A549 (cell line): Measurements from ENCODE around the gene ALS2. TPM values are rescaled to one million over a fixed set of nuclear protein-coding genes. Genes with fewer than 3 reads are reported as not detected.

Experiments
- ATAC-seq, 2 experiments: fragments of 200-7000 bp in 1 of 2; fragments of >200 bp in 1 of 2; cut with Nextera tagmentation in 1 of 2; cut with Tn5 transposase in 1 of 2; 3 replicates each; pipeline versions ENCODE4 v1.8.0 to v1.9.1; 2018 to 2020; ENCODE audit warnings: mild to moderate bottlenecking in 1 of 2, moderate library complexity in 1 of 2
- CTCF ChIA-PET: fragments of 300-600 bp; sonication (Branson Sonifier 250); formaldehyde crosslinking; extraction: SDS; loops from one replicate; lab custom pipeline; 2021; ENCODE audit warnings: antibody characterized with exemption, inconsistent platforms; lab: Yijun Ruan, JAX
- POLR2A ChIA-PET: fragments of 350-600 bp; formaldehyde crosslinking; extraction: SDS; loops from one replicate; lab custom pipeline; 2021; ENCODE audit warnings: antibody characterized with exemption, inconsistent platforms; lab: Yijun Ruan, JAX
- DNase-seq, 2 experiments: peaks; one replicate each; pipeline versions ENCODE4 v3.0.0 to v3.0.0-alpha.2; 2011 to 2016; ENCODE audit warnings: low read depth in 1 of 2, low spot score in 1 of 2
- FAIRE-seq: peaks from 2 replicates; lab custom pipeline; 2011; peaks lifted over from hg19 to GRCh38; lab: Jason Lieb, UNC
- H3K27ac ChIP-seq, 2 experiments: fragments of >200 bp; sonication (Bioruptor Twin); formaldehyde crosslinking; 3 replicates each; pipeline ENCODE4 v1.5.1; 2016 to 2017
- H3K4me1 ChIP-seq: fragments of >200 bp; sonication (Bioruptor Twin); formaldehyde crosslinking; 3 replicates; pipeline ENCODE4 v1.6.1; 2016
- H3K4me2 ChIP-seq: fragments of >200 bp; sonication (Bioruptor Twin); formaldehyde crosslinking; 3 replicates; pipeline ENCODE4 v1.6.1; 2016
- H3K4me3 ChIP-seq: fragments of >200 bp; sonication (Bioruptor Twin); formaldehyde crosslinking; 3 replicates; pipeline ENCODE4 v1.5.1; 2016
- H3K9me3 ChIP-seq: fragments of >200 bp; sonication (Bioruptor Twin); formaldehyde crosslinking; 3 replicates; pipeline ENCODE4 v1.6.1; 2016
- CHD4 ChIP-seq: fragments of 200-600 bp; sonication (generic); IDR thresholded peaks from 2 replicates; pipeline ENCODE4 v1.6.1; 2016; ENCODE audit warnings: antibody characterized with exemption, mild to moderate bottlenecking, borderline replicate concordance
- EP300 ChIP-seq, 2 experiments: fragments of >200 bp; sonication (Bioruptor Twin); formaldehyde crosslinking; IDR thresholded peaks; 2 replicates in 1 of 2; 3 replicates in 1 of 2; pipeline ENCODE4 v1.6.1; 2016 to 2017
- FOSL2 ChIP-seq, 2 experiments: fragments of 450-650 bp in 1 of 2; fragments of >200 bp in 1 of 2; sonication (Bioruptor Twin) in 1 of 2; formaldehyde crosslinking; IDR thresholded peaks; 2 replicates each; pipeline versions ENCODE4 v1.5.0 to v1.6.1; 2016 to 2020; ENCODE audit warnings: mild to moderate bottlenecking in 1 of 2, moderate library complexity in 1 of 2
- FOXS1 ChIP-seq: fragments of 250-450 bp; sonication (Bioruptor Pico); IDR thresholded peaks from 2 replicates; pipeline ENCODE4 v1.5.0; 2020; ENCODE audit warnings: mild to moderate bottlenecking, moderate library complexity
- HDAC2 ChIP-seq: fragments of 200-600 bp; sonication (generic); IDR thresholded peaks from 2 replicates; pipeline ENCODE4 v1.6.1; 2016
- JUNB ChIP-seq: fragments of >200 bp; sonication (Bioruptor Twin); formaldehyde crosslinking; IDR thresholded peaks from 2 replicates; pipeline ENCODE4 v1.6.1; 2016
- NFE2L2 ChIP-seq: fragments of 150-350 bp; conservative IDR thresholded peaks from 2 replicates; pipeline ENCODE4 v1.6.1; 2014; ENCODE audit warnings: low read length
- POLR2A ChIP-seq: IDR thresholded peaks from 2 replicates; pipeline ENCODE4 v1.6.1; 2012; ENCODE audit warnings: mild to moderate bottlenecking, low read length
- RAD21 ChIP-seq, 2 experiments: fragments of >200 bp in 1 of 2; sonication (Bioruptor Twin) in 1 of 2; formaldehyde crosslinking in 1 of 2; IDR thresholded peaks in 1 of 2; conservative IDR thresholded peaks in 1 of 2; 2 replicates in 1 of 2; 3 replicates in 1 of 2; pipeline ENCODE4 v1.6.1; 2012 to 2018; ENCODE audit warnings: inconsistent platforms in 1 of 2
- RCOR1 ChIP-seq: fragments of 150-350 bp; IDR thresholded peaks from 2 replicates; pipeline ENCODE4 v1.6.1; 2014; ENCODE audit warnings: antibody characterized with exemption, low read length, low read depth
- SMC3 ChIP-seq: fragments of >200 bp; sonication (Bioruptor Twin); formaldehyde crosslinking; IDR thresholded peaks from 3 replicates; pipeline ENCODE4 v1.6.1; 2018; ENCODE audit warnings: inconsistent platforms
- SREBF2 ChIP-seq: fragments of 450-650 bp; IDR thresholded peaks from 2 replicates; pipeline ENCODE4 v1.6.1; 2014; ENCODE audit warnings: mild to moderate bottlenecking, moderate library complexity
- ZSCAN20 ChIP-seq: fragments of 250-450 bp; sonication (Bioruptor Pico); IDR thresholded peaks from 2 replicates; pipeline ENCODE4 v1.8.0; 2022; ENCODE audit warnings: mild to moderate bottlenecking, moderate library complexity
- WGBS: methylation state at CpG from one replicate; pipeline ENCODE4 v1.1.6; 2017; ENCODE audit errors: missing lambda C conversion rate; 5-methylcytosine and 5-hydroxymethylcytosine counted together
- polyA plus RNA-seq, 4 experiments: library from polyadenylated mRNA; depleted of rRNA in 3 of 4; stranded (reverse); fragments of >200 nt; fragmentation: RNase III in 1 of 4; extraction: RNeasy Plus Mini Kit Qiagen cat#74134 plus additional on column Dnase treatment in 1 of 4; gene quantifications; 2 replicates in 3 of 4; 3 replicates in 1 of 4; pipeline ENCODE4 v1.2.3, GENCODE V29; 2011 to 2017
- TF ChIP-seq, protein P1 (sequence below): IDR thresholded peaks from 2 replicates; pipeline ENCODE4 v1.6.1; 2012
- TF ChIP-seq, protein P2 (sequence below): fragments of >200 bp; sonication (Bioruptor Twin); formaldehyde crosslinking; IDR thresholded peaks from 2 replicates; pipeline ENCODE4 v1.6.1; 2016
- TF ChIP-seq, protein P3 (sequence below): fragments of 150-350 bp; IDR thresholded peaks from 2 replicates; pipeline ENCODE4 v1.6.1; 2014; ENCODE audit warnings: low read depth, mild to moderate bottlenecking, low read length
- TF ChIP-seq, protein P4 (sequence below): fragments of >200 bp; sonication (Bioruptor Twin); formaldehyde crosslinking; IDR thresholded peaks from 3 replicates; pipeline ENCODE4 v1.5.1; 2016
- TF ChIP-seq, protein P5 (sequence below): fragments of 250-450 bp; sonication (Bioruptor Pico); IDR thresholded peaks from 2 replicates; pipeline ENCODE4 v1.5.0; 2021; ENCODE audit warnings: mild to moderate bottlenecking, moderate library complexity, borderline replicate concordance

The ALS2 gene
- polyA plus RNA-seq, 2 of the 4 experiments (the other 2 are of a cell fraction) = 18.1 to 23.3 TPM

DNA sequence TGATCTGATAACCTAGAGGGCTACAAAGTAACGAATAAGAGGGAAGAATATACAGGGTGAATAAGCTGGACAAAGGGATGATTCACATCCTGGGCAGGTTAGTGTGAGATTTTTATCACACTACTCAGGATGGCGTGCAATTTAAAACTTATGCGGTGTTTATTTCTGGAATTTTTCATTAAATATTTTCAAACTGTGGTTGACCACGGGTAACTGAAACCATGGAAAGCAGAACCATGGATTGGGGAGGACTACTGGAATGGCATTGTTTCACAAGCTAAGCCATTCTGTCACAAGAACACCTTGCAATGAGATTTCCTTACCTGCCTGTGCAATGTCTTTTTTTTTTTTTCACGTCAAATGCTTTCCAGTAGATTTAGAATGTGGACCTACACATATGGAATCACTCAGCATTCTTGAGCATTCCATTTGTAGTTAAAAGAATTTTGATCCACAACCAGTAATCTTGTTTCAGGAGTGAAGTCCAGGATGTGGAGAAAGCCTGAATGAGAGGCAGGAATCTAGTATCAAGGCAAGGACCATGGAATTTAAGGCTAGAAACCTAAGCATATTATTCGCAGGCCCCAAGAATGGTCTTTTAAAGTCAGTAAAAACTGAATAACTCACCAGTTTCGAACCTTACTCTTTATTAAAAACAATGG is 17.6 kb upstream of the ALS2 start:
- Histone ChIP-seq H3K27ac (0 out of 6 replicates have a peak overlapping the region, but pooled peaks of 1 of the 2 experiments have one; percentile 22), H3K4me1 (peaks cover 14% of the 10 kb centered on the region; the same call in 2 of the 3 replicates), H3K9me3 (no peaks in the 10 kb centered on the region), H3K4me3 (no peak overlapping the region), H3K4me2 (peak overlapping the region; percentile 43)
- peak; percentile 69 to 73; a peak in 4 of 6 replicates for ATAC-seq
- DNase-seq = peak in 1 of 2 experiments; percentile 12
- WGBS = 32% methylated on average over 7 of the region's 7 CpGs
- POLR2A ChIA-PET = no interaction called here
- TF ChIP-seq JUNB (no peak), FOSL2 (IDR thresholded peaks at IDR 0.05) (no peak), FOSL2 (CRISPR knock-in tag; IDR thresholded peaks at IDR 0.05) (peak; percentile 21; the same call in 1 of the 2 replicates)
- no peak for FAIRE-seq
- CTCF ChIA-PET = interaction anchor here (0.6 to 1.7 kb wide), 3 partner anchors 58 to 382 kb away, joined by 3 to 5 read pairs (median 3); no protein-coding TSS in a partner anchor

DNA sequence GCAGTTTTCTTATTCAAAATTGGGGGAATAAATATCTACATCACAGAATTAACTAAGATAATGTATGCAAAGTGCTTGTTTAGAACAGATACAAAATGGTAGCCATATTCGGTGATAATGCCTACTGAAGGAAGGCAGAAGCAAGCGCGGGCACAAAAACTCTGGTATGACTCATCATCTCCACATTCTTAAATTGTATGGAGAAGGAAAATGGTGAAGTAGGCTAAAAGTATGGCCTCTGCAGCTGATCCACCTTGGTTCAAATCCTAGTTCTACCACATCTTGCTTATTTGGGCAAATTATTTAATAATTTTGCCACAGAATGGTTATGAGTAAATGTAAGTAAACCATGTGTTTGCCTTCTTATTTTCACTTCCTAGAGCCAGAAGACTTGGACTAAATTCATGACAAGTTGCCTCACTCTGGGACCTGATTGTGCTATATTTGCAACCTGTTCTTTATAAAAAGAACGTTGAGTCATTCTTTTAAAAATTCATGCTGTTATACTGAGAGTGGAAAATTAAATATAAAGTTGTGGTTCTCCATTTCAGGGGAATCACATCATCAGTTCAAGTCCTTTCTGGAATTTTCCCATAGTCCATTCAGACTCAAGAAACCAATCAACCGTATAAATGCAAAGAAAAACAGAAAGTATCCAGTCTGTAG is 16.6 kb upstream of the ALS2 start:
- DNase-seq (no peak), ATAC-seq (no peak), FAIRE-seq (no peak)
- ChIA-PET CTCF (interaction anchor here (0.6 to 1.7 kb wide), 11 partner anchors 9 to 388 kb away, joined by 3 to 5 read pairs (median 3); partner anchors contain the start of gene ALS2), POLR2A (no interaction called here)
- TF ChIP-seq POLR2A = no peak
- no peak for TF ChIP-seq FOSL2 (IDR thresholded peaks at IDR 0.05)
- TF ChIP-seq FOSL2 (CRISPR knock-in tag; IDR thresholded peaks at IDR 0.05) = peak; percentile 48
- H3K9me3 ChIP-seq = no peaks in the 10 kb centered on the region
- peak overlapping the region; percentile 43; the same call in 2 of the 3 replicates for H3K4me2 ChIP-seq
- H3K4me1 ChIP-seq = peaks cover 14% of the 10 kb centered on the region; the same call in 2 of the 3 replicates
- no peak overlapping the region for H3K4me3 ChIP-seq
- WGBS = 54% methylated on average over 5 of the region's 5 CpGs
- peak overlapping the region in 1 of 2 experiments; percentile 44; a peak in 2 of 6 replicates for H3K27ac ChIP-seq

DNA sequence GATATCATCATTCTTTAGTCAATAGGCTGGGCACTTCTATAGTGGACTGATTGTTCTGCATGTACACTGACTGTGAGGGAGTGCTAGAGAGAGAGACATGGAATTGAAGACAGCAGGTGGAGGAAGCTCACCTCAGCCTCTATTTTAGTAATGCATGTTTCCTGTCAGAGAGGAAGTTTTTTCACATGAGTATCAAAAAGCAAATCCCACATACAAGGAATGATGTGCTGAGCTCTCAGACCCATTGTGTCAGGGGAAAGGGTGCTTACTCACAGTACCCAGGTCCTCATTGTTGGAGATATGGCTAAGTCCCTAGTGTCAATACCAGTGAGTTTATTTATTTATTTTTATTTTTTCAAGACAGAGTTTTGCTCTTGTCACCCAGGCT is 15.7 kb upstream of the ALS2 start:
- ATAC-seq = peak in 1 of 2 experiments; percentile 43; a peak in 3 of 6 replicates
- no peak for DNase-seq
- POLR2A ChIA-PET = no interaction called here
- Histone ChIP-seq H3K9me3 (no peaks in the 10 kb centered on the region), H3K4me1 (peaks cover 14% of the 10 kb centered on the region; the same call in 2 of the 3 replicates)
- no peak for TF ChIP-seq HDAC2
- no peak for TF ChIP-seq NFE2L2
- TF ChIP-seq RCOR1 = no peak
- TF ChIP-seq, protein P1, sequence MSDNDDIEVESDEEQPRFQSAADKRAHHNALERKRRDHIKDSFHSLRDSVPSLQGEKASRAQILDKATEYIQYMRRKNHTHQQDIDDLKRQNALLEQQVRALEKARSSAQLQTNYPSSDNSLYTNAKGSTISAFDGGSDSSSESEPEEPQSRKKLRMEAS = no peak
- TF ChIP-seq, protein P2, sequence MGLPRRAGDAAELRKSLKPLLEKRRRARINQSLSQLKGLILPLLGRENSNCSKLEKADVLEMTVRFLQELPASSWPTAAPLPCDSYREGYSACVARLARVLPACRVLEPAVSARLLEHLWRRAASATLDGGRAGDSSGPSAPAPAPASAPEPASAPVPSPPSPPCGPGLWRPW = no peak
- TF ChIP-seq EP300 (IDR thresholded peaks at IDR 0.05) = no peak
- TF ChIP-seq ZSCAN20 (CRISPR knock-in tag) = no peak
- TF ChIP-seq, protein P3, sequence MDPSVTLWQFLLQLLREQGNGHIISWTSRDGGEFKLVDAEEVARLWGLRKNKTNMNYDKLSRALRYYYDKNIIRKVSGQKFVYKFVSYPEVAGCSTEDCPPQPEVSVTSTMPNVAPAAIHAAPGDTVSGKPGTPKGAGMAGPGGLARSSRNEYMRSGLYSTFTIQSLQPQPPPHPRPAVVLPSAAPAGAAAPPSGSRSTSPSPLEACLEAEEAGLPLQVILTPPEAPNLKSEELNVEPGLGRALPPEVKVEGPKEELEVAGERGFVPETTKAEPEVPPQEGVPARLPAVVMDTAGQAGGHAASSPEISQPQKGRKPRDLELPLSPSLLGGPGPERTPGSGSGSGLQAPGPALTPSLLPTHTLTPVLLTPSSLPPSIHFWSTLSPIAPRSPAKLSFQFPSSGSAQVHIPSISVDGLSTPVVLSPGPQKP = no peak
- TF ChIP-seq SREBF2 = no peak
- TF ChIP-seq, all 56 proteins: peak for 0
- Histone ChIP-seq H3K4me3 (no peak overlapping the region), H3K27ac (no peak overlapping the region), H3K4me2 (no peak overlapping the region)
- no peak for FAIRE-seq
- CTCF ChIA-PET = interaction anchor here (0.5 to 1.7 kb wide), 12 partner anchors 8 to 388 kb away, joined by 3 to 5 read pairs (median 3); partner anchors contain the start of gene ALS2

DNA sequence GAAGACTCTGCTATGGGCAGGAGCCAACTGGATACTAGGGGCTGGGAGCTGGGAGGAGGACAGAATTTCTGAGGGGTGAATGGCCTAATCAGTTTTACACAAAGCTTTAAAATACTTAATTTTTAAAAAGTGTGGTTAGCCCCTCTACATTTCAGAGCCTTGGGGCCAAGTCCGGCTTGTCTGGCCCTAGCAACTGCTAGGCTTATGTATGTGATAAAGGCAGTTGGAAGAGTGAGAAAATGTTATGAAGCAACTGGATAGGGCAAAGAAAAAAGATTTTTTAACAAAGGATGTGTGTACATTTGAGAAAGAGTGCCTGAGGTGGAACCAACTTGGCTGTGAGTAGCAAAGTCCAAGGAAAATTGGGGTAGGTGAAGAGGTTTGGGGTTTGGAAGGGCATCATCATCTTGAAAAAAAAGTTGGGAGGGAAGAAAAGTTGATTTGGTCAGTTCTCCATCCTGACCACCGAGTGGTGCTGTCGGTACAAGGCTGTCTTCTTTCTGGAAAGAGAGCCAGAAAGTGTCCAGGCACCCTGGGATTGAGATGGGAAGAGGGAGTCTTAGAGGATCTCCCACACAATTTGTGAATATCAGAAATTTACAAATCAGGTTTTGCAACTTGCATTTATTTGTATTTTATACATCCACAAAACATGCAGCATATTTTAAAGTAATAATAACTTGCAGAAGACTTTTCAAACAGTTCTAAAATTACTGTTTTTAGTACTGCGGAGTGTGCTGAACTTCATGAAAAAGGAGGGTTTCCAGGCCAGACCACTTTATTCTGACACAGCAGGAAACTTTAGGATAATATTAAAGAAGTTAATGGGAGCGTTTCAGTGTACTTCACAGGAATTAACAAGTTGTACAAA is 15.1 kb upstream of the ALS2 start:
- 30% methylated on average over 5 of the region's 5 CpGs for WGBS
- POLR2A ChIA-PET = no interaction called here
- FAIRE-seq (no peak), ATAC-seq (peak; percentile 79 to 84; a peak in 5 of 6 replicates), DNase-seq (peak; percentile 61 to 67)
- Histone ChIP-seq H3K9me3 (no peaks in the 10 kb centered on the region), H3K4me1 (peaks cover 14% of the 10 kb centered on the region; the same call in 2 of the 3 replicates), H3K4me2 (no peak overlapping the region), H3K27ac (no peak overlapping the region), H3K4me3 (no peak overlapping the region)
- TF ChIP-seq SMC3 (peak; percentile 56), FOXS1 (CRISPR knock-in tag) (no peak), RAD21 (conservative IDR thresholded peaks at IDR 0.05 in 1 of 2, IDR thresholded peaks at IDR 0.05 in 1 of 2) (peak; percentile 67 to 74), CHD4 (no peak)
- TF ChIP-seq, protein P4, sequence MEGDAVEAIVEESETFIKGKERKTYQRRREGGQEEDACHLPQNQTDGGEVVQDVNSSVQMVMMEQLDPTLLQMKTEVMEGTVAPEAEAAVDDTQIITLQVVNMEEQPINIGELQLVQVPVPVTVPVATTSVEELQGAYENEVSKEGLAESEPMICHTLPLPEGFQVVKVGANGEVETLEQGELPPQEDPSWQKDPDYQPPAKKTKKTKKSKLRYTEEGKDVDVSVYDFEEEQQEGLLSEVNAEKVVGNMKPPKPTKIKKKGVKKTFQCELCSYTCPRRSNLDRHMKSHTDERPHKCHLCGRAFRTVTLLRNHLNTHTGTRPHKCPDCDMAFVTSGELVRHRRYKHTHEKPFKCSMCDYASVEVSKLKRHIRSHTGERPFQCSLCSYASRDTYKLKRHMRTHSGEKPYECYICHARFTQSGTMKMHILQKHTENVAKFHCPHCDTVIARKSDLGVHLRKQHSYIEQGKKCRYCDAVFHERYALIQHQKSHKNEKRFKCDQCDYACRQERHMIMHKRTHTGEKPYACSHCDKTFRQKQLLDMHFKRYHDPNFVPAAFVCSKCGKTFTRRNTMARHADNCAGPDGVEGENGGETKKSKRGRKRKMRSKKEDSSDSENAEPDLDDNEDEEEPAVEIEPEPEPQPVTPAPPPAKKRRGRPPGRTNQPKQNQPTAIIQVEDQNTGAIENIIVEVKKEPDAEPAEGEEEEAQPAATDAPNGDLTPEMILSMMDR = peak; percentile 64
- TF ChIP-seq, protein P5, sequence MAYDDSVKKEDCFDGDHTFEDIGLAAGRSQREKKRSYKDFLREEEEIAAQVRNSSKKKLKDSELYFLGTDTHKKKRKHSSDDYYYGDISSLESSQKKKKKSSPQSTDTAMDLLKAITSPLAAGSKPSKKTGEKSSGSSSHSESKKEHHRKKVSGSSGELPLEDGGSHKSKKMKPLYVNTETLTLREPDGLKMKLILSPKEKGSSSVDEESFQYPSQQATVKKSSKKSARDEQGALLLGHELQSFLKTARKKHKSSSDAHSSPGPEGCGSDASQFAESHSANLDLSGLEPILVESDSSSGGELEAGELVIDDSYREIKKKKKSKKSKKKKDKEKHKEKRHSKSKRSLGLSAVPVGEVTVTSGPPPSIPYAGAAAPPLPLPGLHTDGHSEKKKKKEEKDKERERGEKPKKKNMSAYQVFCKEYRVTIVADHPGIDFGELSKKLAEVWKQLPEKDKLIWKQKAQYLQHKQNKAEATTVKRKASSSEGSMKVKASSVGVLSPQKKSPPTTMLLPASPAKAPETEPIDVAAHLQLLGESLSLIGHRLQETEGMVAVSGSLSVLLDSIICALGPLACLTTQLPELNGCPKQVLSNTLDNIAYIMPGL (CRISPR knock-in tag) = no peak
- CTCF ChIA-PET = interaction anchor here (0.6 to 2.5 kb wide), 15 partner anchors 8 to 531 kb away, joined by 3 to 16 read pairs (median 4); no protein-coding TSS in a partner anchor
